Measurements from ENCODE around the gene CDK5RAP1. TPM values are rescaled to one million over a fixed set of nuclear protein-coding genes. Genes with fewer than 3 reads are reported as not detected.

CDK5RAP1 gene, protein sequence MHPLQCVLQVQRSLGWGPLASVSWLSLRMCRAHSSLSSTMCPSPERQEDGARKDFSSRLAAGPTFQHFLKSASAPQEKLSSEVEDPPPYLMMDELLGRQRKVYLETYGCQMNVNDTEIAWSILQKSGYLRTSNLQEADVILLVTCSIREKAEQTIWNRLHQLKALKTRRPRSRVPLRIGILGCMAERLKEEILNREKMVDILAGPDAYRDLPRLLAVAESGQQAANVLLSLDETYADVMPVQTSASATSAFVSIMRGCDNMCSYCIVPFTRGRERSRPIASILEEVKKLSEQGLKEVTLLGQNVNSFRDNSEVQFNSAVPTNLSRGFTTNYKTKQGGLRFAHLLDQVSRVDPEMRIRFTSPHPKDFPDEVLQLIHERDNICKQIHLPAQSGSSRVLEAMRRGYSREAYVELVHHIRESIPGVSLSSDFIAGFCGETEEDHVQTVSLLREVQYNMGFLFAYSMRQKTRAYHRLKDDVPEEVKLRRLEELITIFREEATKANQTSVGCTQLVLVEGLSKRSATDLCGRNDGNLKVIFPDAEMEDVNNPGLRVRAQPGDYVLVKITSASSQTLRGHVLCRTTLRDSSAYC
- polyA plus RNA-seq, result 31.7 and 37.6 TPM in 2 replicates

DNA sequence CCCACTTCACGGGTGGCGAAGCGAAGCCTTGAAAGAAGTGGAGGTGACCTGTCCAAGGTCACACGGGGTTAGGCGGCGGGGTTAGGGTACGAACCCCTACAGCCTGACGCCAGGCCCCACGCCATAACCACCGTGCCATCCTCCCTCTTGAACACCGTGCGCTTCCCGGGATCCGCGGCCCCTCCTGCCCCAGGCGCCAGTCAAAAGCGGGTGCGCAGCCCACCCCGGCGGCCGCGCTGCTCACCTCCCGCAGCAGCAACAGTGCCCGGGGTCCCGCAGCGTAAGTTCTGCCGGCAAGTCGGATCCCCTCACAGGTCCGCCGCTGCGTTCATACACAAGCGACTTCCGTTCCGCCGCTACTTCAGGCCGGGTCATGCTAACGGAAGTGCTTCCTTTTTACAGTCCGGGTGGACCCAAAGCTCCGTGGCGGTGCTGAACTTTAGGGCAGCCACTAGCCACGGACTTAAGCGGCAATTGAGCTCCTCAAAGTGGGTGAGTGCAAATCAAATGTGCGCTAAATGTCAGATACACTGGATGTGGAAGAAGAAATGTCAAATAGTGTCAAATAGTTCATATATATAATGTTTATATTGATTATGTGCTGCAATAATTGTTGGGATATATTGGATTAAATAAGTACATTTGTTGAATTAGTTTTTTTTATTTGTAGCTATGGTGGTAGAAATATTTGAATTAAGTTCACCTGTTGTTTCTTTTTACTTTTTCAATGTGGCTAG, at the start of gene CDK5RAP1:
TSS of gene CDK5RAP1 (minus strand) at position 336 of the 737 bp plus-strand sequence. CDS start 4,455 bp downstream, outside the sequence.

GRCh38 chr20:33443512-33444239, 42.4 kb upstream of the CDK5RAP1 start, which contains the start of gene SNTA1:
Gene SNTA1, minus strand, starts transcription at chr20:33443763. Its CDS starts 143 bp downstream, at chr20:33443620.

Other genes starting within 250 kb of the CDK5RAP1 start
- not detected in 2 replicates for gene BPIFA2, start 233.4 kb downstream of the CDK5RAP1 start, polyA plus RNA-seq
- not detected in 2 replicates for gene BPIFA3, start 184.2 kb downstream of the CDK5RAP1 start, polyA plus RNA-seq
- gene BPIFA1, start 165.5 kb downstream of the CDK5RAP1 start, polyA plus RNA-seq, result not detected in 2 replicates
- not detected in 2 replicates for gene BPIFB1, start 118.3 kb downstream of the CDK5RAP1 start, polyA plus RNA-seq
- gene SNTA1, start 42.2 kb upstream of the CDK5RAP1 start, polyA plus RNA-seq, result 4.0 and 5.5 TPM in 2 replicates
- gene CBFA2T2, start 88.6 kb upstream of the CDK5RAP1 start, polyA plus RNA-seq, result 3.4 and 6.9 TPM in 2 replicates